Eye (tissue), 1 donor: ENCODE measurements around the gene COQ6.
"Not testable (repeated sequence)": the region's sequence is repeated elsewhere in the genome, so short reads cannot be mapped to it uniquely, and the experiment has no call there.

Experiments used
- DNase-seq: peaks from one replicate; pipeline ENCODE4 v3.0.0-alpha.2; 2015

COQ6 gene

GRCh38 chr14:73988656-73989055, 38.6 kb downstream of the COQ6 start:
- DNase-seq, result not testable (repeated sequence)

- no peak for DNase-seq
Measured at GRCh38 chr14:73991092-73991491, 41.0 kb downstream of the COQ6 start.

- not testable (repeated sequence) for DNase-seq
Measured at GRCh38 chr14:73994926-73995325, 44.8 kb downstream of the COQ6 start.

- DNase-seq, result no peak
Measured at GRCh38 chr14:73995977-73996378, 45.9 kb downstream of the COQ6 start.

GRCh38 chr14:73996731-73997107, 46.6 kb downstream of the COQ6 start:
- DNase-seq, result no peak

- no peak for DNase-seq
Measured at GRCh38 chr14:73997108-73997943, 47.2 kb downstream of the COQ6 start.

- DNase-seq, result no peak
Measured at GRCh38 chr14:73997944-73998447, 47.9 kb downstream of the COQ6 start.

GRCh38 chr14:73998726-73999125, 48.6 kb downstream of the COQ6 start:
- no peak for DNase-seq

GRCh38 chr14:74005664-74006063, 55.6 kb downstream of the COQ6 start:
- DNase-seq, result not testable (repeated sequence)

GRCh38 chr14:74008843-74009499, 58.9 kb downstream of the COQ6 start:
- DNase-seq, result no peak
